Measurements from ENCODE around the gene RANBP10.

The RANBP10 gene

GRCh38 chr16:67746846-67747245 is 59.5 kb downstream of the RANBP10 start:
- no peak for DNase-seq (ENCODE audit: low read depth)

DNA sequence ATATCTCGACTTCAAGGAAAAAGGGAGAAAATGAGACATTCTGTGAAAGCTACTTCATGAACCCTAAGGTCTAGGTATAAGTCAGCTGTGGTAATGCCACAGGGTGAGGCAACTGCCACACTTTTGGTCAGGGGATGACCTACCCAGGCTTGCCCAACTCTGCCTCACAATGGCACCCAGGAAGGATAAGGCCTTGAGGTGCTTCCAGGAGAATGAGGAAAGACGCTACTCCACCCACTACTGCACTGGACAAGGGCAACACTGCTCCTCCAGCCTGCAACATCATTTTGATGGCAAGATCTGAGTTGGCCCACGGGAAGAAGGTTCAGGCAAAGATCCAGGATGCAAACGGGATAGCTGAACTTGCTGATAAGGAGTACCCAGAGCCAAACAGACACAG is 65.2 kb downstream of the RANBP10 start:
- no peak for DNase-seq (ENCODE audit: low read depth)

DNA sequence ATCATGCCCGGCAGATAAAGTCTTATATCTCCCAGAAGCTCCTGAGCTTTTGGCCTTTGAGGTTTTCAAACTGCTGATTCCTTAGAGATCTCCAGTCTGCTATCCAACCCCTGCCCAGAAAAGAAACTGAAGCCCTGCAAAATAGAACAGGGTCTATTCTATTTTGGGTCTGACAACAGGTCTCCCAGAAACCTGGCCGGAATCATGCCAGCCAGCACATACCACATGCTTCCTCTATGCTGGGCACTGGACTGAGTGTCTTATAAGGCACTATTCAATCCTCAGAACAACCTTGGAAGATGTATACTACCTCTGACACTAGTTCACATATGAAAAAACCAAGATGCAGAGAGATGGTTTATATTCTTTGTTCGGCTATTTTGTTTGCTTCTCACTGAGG is 66.0 kb downstream of the RANBP10 start:
- no peak for DNase-seq (ENCODE audit: low read depth)

DNA sequence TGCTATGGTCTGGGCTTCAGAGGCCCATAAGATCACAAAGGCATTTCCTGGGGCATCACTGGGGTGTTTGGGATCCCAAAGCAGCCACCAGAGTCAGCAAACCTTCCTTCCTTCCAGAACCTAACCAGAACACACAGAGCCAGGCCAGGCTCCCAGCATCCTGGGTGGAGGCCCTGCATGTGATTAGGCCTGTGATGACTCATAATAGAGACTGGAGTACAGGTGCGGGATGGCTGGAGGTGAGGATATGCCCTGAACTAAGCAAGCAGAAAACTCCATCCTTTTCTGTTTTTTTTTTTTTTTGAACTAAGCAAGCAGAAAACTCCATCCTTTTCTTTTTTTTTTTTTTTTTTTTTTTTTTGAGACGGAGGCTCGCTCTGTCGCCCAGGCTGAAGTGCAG is 69.5 kb downstream of the RANBP10 start:
- no peak for DNase-seq (ENCODE audit: low read depth)

DNA sequence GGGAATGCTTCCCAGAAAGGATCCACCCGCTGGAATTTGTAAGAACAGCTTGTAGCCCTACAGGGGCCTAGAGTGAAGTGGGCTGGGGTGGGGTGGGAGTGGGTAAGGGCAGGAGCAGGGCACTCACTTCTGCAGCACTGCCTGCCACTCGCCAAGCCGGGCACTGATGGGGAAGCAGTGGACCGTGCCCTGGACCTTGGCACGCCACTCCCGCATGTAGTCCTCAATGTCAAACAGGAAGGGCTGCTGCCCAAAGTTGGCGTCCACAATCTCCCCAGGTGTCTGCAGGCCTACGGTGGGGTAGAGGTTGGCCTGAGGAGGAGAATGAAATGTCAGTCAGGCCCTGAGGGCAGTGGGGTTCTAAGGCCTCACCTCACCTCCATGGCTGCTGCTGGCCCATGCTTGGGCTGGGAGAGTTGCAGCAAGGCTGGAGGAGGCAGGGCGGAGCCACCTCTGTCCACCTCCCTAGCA is 71.6 kb downstream of the RANBP10 start:
- no peak for DNase-seq (ENCODE audit: low read depth)

- DNase-seq (ENCODE audit: low read depth) = no peak
Measured at GRCh38 chr16:67733734-67734470, 72.5 kb downstream of the RANBP10 start.

- no peak for DNase-seq (ENCODE audit: low read depth)
Measured at GRCh38 chr16:67731753-67732095, 74.6 kb downstream of the RANBP10 start.

GRCh38 chr16:67731071-67731752 is 75.1 kb downstream of the RANBP10 start:
- no peak for DNase-seq (ENCODE audit: low read depth)

- DNase-seq (ENCODE audit: low read depth) = no peak
Measured at GRCh38 chr16:67730326-67730725, 76.0 kb downstream of the RANBP10 start.

GRCh38 chr16:67729636-67730248 is 76.6 kb downstream of the RANBP10 start:
- no peak for DNase-seq (ENCODE audit: low read depth)

DNA sequence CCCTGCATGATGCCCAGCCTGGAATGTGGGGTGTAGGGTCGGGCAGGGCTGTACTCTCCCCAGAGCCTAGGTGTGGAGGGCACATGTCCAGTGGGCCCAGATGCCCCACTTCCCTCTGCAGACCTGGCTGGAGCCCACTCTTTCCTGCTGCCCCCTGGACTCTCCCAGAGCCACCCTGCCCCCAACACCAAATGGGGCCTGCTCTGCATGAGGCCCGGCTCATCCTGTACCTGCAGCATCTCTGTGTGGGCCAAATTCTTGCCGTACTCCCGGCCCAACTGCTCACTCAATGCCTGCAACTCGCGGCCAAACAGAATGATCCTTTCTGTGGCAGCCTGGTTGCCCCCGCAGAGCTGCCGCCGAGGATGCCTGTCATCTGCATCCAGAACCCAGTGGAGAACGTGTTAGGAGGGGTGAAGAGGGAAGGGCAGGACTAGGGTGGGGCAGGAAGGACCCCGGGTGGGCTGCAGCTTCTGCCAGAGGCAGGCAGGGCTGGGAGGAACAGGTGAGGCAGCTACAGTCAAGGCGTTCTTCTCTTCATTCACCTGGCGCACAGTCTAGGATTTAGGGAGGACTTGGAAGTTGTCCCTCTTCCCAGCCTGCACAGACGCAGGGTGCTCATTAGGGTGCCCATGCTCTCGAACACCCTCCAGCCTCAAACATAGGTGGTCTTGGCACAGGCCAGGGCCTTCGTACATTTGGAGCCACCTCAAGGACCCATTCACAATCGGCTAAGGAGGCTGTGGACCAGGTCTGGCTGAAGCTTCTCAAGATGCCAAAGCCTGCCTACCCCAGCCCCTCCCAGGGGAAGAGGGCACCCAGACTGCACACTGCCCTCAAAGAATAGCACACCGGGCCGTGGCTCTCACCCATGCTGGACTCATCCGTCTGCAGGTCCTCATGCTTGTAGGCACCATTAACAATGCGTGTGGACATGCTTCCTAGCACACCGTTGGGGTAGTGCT is 78.6 kb downstream of the RANBP10 start:
- no peak for DNase-seq (ENCODE audit: low read depth)

GRCh38 chr16:67726106-67727034 is 80.0 kb downstream of the RANBP10 start:
- no peak for DNase-seq (ENCODE audit: low read depth)

DNA sequence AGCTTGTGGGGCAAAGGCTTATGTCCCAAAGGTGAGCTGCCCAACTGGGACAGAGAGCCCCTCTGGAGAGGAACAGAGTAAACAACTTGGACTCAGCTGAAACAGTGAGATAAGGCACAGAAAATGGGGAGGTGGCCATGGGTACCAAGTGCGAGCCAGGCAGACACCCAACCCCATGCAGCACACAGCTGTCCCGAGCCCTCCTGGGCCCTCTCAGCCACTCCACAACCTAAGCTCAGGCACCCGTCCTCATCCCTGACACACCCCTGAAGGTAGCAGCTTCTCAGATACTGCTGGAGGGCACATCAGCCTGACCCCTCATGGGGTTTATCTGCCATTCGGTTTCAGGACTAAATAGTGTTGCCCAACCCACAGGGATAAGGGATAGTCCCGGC is 82.5 kb downstream of the RANBP10 start:
- DNase-seq (ENCODE audit: low read depth) = no peak

DNA sequence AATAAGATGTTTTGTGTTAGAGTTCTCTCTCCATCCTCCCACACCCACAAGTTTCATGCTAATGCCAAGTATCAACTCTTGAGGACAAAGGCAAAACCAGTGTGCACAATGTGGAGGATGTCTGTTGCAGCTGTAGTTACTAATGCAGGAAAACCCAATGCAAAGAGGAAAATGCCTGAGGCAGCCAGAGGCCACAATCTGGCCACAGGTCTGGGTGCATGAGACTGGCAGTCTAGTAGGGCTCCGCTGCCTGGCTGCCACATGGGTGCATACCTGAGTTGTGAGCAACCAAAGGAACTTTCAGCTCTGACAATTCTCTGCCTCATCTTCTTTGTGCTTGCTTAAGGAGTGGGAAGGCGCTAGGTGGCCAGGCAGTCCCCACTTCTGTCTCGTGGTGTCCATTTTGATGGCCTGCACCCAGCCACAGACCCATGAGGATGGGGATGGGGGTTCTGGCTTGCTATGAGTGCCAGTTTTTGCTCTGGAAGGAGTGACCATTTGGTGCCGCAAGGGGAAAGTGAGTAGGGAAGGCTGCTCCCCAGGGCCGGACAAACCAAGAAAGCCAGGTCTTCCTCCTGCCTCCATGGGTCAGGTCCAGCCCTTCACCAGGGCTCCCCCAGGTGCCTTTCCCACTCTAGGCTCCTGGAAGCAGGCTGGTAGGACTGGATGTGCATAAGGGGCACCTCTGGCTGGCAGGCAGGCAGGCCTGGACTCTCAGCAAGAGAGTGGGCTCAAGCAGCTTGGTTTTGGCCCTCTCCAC is 83.0 kb downstream of the RANBP10 start:
- no peak for DNase-seq (ENCODE audit: low read depth)

DNA sequence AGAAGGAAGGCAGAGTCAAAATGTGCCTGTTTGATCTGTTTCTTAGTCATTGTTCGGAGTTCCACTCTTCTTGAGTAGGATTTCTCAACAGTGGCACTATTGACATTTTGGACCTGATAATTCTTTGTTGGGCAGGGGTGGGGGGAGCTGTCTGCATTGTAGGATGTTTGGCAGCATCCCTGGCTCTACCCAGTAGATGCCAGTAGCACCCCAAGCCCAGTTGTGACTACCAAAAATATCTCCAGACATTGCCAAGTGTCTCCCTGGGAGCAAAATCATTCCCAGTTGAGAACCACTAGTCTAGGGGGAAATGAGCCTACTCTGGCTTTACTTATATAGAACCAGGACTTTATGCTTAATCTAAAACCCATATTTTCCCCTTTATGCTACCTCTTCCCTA is 86.1 kb downstream of the RANBP10 start:
- no peak for DNase-seq (ENCODE audit: low read depth)

DNA sequence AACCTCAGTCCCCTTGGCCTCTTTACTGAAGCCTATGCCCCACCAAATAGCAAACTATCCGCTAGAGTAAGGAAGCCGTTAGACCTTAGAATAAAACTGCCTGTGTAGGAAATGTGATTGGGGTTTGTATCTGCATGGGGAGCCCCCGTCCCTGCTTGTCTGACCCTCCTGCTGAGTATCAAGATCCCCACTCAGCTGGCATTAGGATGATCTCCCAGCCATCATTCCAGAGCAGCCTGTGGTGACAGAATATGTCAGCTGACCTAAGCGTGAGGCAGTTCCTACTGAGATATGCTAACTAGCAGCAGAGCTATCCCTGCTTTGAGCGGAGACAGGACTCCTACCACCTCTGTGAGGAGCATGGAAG is 86.6 kb downstream of the RANBP10 start:
- DNase-seq (ENCODE audit: low read depth) = no peak

GRCh38 chr16:67719048-67719777 is 87.1 kb downstream of the RANBP10 start, which contains the start of gene GFOD2:
GFOD2 (minus strand) TSS chr16:67719316; CDS start chr16:67685715, 33,601 bp downstream.
- peak; percentile 97 for DNase-seq (ENCODE audit: low read depth)

- no peak for DNase-seq (ENCODE audit: low read depth)
Measured at GRCh38 chr16:67718668-67719047, 87.7 kb downstream of the RANBP10 start.

GRCh38 chr16:67716097-67716496 is 90.3 kb downstream of the RANBP10 start:
- DNase-seq (ENCODE audit: low read depth) = no peak

DNA sequence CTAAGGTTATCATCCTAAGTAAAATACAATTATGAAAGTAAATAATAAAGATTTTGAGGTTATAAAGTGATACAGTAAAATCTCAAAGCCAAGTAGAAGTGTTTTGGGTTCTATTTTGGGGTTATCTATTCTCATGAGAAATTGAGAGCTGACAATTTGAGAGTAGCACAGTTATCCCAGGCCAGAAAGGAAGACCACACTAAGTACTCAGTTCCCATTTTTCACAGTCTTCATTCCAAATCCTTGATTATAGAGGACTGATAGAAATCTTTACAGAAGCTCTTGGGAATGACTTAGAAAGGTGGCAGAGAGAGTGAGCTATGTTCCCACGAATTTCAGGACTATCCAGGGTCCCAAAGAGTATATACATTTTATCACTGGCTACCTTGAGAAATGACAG is 91.8 kb downstream of the RANBP10 start:
- DNase-seq (ENCODE audit: low read depth) = no peak
